Measurements from ENCODE around the gene PDE3B. TPM values are rescaled to one million over a fixed set of nuclear protein-coding genes. Genes with fewer than 3 reads are reported as not detected.
"Not testable (repeated sequence)": the region's sequence is repeated elsewhere in the genome, so short reads cannot be mapped to it uniquely, and the experiment has no call there.

PDE3B gene
- polyA plus RNA-seq, 10 donors, result 1.3 to 4.3 (median 2.1) TPM

- DNase-seq, result no peak
Measured at GRCh38 chr11:14673824-14674405, 30.3 kb downstream of the PDE3B start.

DNA sequence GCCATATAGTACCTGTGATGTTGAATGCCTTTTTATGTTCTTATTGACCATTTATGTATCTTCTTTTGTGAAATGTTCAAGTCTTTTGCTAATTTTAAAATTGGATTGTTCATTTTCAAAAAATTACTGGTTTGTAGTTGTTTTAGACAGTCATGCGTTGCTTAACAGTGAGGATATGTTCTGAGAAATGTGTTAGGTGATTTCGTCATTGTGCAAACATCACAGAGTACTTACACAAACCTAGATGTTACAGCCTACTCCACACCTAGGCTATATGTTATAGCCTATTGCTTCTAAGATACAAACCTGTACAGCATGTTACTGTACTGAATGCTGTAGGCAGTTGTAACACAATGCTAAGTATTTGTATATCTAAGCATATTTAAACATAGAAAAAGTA, 32.5 kb downstream of the PDE3B start:
- DNase-seq, result no peak

DNA sequence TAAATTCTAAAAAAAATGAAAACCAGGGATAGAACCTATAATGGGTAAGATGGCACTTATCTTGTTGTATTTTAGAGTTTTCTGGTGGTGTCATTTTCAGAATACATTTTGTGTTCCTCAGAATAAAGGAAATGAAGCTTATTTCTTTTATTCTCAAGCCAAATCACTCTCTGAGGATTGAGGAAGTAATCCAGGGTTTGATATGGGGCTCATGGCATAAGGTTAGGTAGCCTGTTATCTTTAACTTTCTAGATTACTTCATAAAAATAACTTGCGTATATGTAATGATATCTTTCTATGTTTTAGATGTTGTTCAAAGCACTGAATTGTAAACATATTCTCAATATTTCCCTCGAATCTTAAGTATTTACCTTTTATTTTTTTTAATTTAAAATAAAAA, 33.5 kb downstream of the PDE3B start:
- DNase-seq, result no peak

DNA sequence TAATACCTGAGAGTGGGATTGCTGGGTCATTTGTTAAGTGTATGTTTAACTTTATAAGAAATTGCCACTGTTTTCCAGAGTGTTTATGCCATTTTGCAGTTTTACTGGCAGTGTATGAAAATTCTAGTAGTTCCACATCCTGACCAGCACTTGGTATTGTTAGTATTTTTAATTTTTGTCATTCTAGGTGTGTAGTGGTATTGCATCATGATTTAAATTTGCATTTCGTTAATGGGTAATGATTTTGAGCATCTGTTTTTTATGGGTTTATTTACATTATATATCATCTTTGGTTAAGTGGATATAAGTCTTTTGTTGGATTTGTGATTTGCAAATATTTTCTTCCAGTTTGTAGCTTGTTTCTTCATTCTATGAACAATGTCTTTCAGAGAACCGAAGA, 34.7 kb downstream of the PDE3B start:
- no peak for DNase-seq

- no peak for DNase-seq
Measured at GRCh38 chr11:14679662-14680061, 36.1 kb downstream of the PDE3B start.

DNA sequence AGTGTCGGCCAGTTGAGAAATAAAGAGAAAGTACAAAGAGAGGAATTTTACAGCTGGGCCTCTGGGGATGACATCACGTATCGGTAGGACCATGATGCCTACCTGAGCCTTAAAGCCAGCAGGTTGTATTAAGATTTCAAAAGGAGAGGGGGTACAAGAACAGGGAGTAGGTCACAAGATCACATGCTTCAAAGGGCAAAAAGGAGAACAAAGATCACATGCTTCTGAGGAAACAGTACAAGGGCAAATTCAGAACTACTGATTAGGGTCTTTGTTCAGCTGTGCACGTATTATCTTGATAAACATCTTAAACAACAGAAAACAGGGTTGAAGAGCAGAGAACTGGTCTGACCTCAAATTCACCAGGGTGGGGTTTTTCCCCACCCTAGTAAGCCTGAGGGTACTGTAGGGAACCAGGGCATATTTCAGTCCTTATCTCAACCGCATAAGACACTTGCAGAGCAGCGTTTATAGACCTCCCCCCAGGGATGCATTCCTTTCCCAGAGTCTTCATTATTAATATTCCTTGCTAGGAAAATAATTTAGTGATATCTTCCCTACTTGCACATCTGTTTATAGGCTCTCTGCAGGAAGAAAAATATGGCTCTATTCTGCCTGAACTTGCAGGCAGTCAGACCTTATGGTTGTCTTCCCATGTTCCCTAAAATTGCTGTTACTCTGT, 40.8 kb downstream of the PDE3B start:
- not testable (repeated sequence) for DNase-seq

GRCh38 chr11:14687456-14687855, 43.9 kb downstream of the PDE3B start:
- no peak for DNase-seq

- no peak for DNase-seq
Measured at GRCh38 chr11:14687943-14688627, 44.5 kb downstream of the PDE3B start.

- DNase-seq, result not testable (repeated sequence)
Measured at GRCh38 chr11:14695656-14696055, 52.1 kb downstream of the PDE3B start.

GRCh38 chr11:14698771-14699170, 55.2 kb downstream of the PDE3B start:
- DNase-seq, result no peak

- no peak for DNase-seq
Measured at GRCh38 chr11:14700593-14700992, 57.0 kb downstream of the PDE3B start.

- DNase-seq, result no peak
Measured at GRCh38 chr11:14702760-14703159, 59.2 kb downstream of the PDE3B start.

GRCh38 chr11:14703731-14704130, 60.1 kb downstream of the PDE3B start:
- DNase-seq, result no peak

GRCh38 chr11:14705067-14705466, 61.5 kb downstream of the PDE3B start:
- DNase-seq, result no peak

DNA sequence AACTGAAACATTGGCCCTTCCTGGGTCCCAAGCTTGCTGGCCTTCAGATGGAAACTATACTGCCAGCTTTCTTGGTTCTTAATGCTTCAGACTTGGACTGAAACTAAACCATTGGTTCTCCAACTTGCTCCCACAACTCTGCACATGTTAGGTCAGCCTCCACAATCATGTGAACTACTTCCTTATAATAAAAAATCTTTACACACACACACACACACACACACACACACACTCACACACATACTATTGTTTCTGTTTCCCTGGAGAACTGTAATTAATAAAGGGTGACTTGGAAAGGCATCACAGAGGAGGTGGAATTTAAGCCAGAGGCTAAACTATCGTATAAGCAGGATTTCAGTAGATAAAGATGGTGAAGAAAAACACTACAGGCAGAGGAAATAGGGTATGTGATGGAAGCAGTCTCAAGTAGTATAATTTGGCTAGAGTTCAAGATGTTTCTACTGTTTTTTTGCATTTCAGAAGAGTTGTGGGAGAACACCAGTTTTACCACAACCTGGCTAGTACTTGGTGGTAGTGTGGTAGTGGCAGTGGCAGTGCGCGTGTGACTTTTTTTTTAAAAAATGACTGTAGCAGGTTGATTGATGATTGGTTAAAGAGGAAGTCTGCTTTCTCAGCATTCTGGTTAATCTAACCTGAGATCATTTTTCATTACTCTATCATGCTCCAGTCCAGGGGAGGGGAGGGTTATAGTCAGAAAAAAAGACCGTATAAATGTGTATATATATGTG, 70.1 kb downstream of the PDE3B start:
- peak in 1 of 3 donors; percentile 1 for DNase-seq

- DNase-seq, result not testable (repeated sequence)
Measured at GRCh38 chr11:14715669-14716068, 72.1 kb downstream of the PDE3B start.

GRCh38 chr11:14722496-14722895, 78.9 kb downstream of the PDE3B start:
- no peak for DNase-seq

DNA sequence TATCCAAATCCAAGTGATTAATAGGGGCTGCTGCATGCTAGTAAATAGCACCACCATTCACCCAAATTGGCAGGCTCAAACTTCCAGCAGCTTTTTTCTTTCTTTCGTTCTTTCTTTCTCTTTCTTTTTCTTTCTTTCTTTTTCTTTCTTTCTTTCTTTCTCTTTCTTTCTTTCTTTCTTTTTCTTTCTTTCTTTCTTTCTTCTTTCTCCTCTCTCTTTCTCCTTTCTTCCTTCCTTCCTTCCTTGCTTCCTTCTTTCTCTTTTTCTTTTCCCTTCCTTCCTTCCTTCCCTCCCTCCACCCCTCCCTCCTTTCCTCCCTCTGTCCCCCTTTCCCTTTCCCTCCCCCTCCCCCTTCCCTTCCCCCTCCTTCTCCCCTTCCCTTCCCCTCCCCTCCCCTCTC, 81.5 kb downstream of the PDE3B start:
- no peak for DNase-seq

DNA sequence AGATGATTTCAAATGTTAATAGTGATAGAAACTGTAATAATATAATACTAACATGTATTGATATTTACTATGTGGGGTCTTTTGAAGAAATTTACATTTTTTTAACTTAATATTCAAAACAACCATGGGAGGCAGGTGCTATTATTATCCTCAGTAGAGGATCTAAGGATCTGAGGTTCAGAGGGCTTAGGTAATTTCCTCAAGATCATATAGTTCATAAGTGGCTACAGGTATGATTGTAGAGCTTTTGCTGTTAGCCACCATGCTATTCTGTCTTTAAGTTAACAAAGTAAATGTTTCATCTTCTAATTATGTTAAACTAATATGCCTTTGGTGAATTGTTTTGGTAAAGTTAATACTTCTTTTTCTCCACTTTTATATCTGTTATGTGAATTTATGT, 83.6 kb downstream of the PDE3B start:
- DNase-seq, result no peak

DNA sequence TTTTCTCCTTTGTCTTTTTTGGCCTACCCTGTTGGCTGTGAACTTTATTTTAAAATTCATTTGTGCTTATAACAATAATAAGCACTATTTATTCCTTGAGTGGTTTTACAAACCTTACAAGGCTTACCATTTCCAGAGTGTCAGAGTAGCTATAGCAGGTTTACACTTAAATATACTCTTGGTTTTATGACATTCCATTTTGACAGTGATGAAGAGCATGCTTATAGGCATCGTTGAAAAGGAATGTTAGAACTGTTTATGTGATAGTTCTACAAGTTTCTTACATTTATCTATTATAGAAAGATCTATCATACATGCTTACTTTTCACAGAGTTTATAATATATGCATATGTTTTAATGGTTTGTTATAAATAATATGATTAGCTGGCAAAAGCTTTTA, 84.1 kb downstream of the PDE3B start:
- DNase-seq, result no peak

DNA sequence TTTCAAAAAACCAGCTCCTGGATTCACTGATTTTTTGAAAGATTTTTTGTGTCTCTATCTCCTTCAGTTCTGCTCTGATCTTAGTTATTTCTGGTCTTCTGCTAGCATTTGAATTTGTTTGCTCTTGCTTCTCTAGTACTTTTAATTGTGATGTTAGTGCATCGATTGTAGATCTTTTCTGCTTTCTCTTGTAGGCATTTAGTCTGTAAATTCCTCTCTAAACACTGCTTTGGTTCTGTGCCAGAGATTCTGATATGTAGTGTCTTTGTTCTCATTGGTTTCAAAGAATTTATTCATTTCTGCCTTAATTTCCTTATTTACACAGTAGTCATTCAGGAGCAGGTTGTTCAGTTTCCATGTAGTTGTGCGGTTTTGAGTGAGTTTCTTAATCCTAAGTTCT, 96.9 kb downstream of the PDE3B start:
- DNase-seq, result not testable (repeated sequence)

- DNase-seq, result no peak
Measured at GRCh38 chr11:14741195-14741594, 97.6 kb downstream of the PDE3B start.

Measured in muscle of back (tissue), 11 donors.